Fibroblast of the aortic adventitia (primary cell): ENCODE data around the gene NTRK2. TPM values are rescaled to one million over a fixed set of nuclear protein-coding genes. Genes with fewer than 3 reads are reported as not detected.
A peak's percentile ranks its signal among the peaks of the same experiment; 100 is the strongest.

Experiments
- DNase-seq: peaks from one replicate; pipeline ENCODE4 v3.0.0-alpha.2; 2010; ENCODE audit warnings: low read depth
- H3K4me3 ChIP-seq: 2 replicates; pipeline ENCODE4 v1.5.1; 2011; ENCODE audit warnings: low read depth, mild to moderate bottlenecking, control low read depth, low read length, moderate library complexity
- CTCF ChIP-seq: IDR thresholded peaks from 2 replicates; pipeline ENCODE4 v1.5.1; 2011; ENCODE audit warnings: mild to moderate bottlenecking, low read length, control low read depth, inconsistent platforms; ENCODE audit not compliant: insufficient read depth
- total RNA-seq: library from RNA; depleted of rRNA; stranded (reverse); fragments of >200 nt; gene quantifications from 2 replicates; pipeline ENCODE4 v1.2.3, GENCODE V29; 2012; ENCODE audit warnings: low replicate concordance

The NTRK2 gene
- total RNA-seq, 1 donor: 3.3 TPM

- DNase-seq: no peak
- no peak overlapping the region for H3K4me3 ChIP-seq
Measured at GRCh38 chr9:84998639-84999038, 329.1 kb downstream of the NTRK2 start.

GRCh38 chr9:84999788-85000187, 330.3 kb downstream of the NTRK2 start:
- no peak for TF ChIP-seq CTCF
- no peak overlapping the region for H3K4me3 ChIP-seq
- no peak for DNase-seq

More at GRCh38 chr9:84998639-84999038, 329.1 kb downstream of the NTRK2 start:
- no peak for TF ChIP-seq CTCF

GRCh38 chr9:85001925-85002324, 332.4 kb downstream of the NTRK2 start:
- H3K4me3 ChIP-seq: no peak overlapping the region
- DNase-seq: no peak
- no peak for TF ChIP-seq CTCF

- DNase-seq: peak; percentile 4
- no peak overlapping the region for H3K4me3 ChIP-seq
- TF ChIP-seq CTCF: no peak
Measured at GRCh38 chr9:85004818-85005413, 335.4 kb downstream of the NTRK2 start.

- no peak for TF ChIP-seq CTCF
- H3K4me3 ChIP-seq: no peak overlapping the region
- DNase-seq: no peak
Measured at GRCh38 chr9:85007748-85008147, 338.2 kb downstream of the NTRK2 start.

GRCh38 chr9:85008215-85008614, 338.7 kb downstream of the NTRK2 start:
- TF ChIP-seq CTCF: no peak
- no peak overlapping the region for H3K4me3 ChIP-seq
- DNase-seq: no peak

GRCh38 chr9:85009251-85009650, 339.7 kb downstream of the NTRK2 start:
- TF ChIP-seq CTCF: no peak

More at GRCh38 chr9:85009251-85009650, 339.7 kb downstream of the NTRK2 start:
- no peak overlapping the region for H3K4me3 ChIP-seq
- DNase-seq: no peak
